Measurements from ENCODE around the gene RRBP1. TPM values are rescaled to one million over a fixed set of nuclear protein-coding genes. Genes with fewer than 3 reads are reported as not detected.

Gene RRBP1
- total RNA-seq, 1 donor from 2014 or later: 79.8 TPM

- Histone ChIP-seq H3K4me3 (no peak overlapping the region), H3K4me1 (no peaks in the 10 kb centered on the region), H3K27me3 (no peaks in the 10 kb centered on the region), H3K9me3 (no peaks in the 10 kb centered on the region), H3K36me3 (no peaks in the 10 kb centered on the region), H3K27ac (no peak overlapping the region)
- no peak for TF ChIP-seq POLR2AphosphoS5 (IDR thresholded peaks at IDR 0.05; ENCODE audit: insufficient read depth in 1 of 2, low read depth in 1 of 2)
- TF ChIP-seq CTCF (IDR thresholded peaks at IDR 0.05): no peak
- TF ChIP-seq POLR2A (IDR thresholded peaks at IDR 0.05): no peak
- DNase-seq (ENCODE audit: extremely low spot score in 2 of 2): no peak
- intact Hi-C loops (cut with DNase I): no loop called here
Observed at GRCh38 chr20:17721802-17722486, 39.9 kb upstream of the RRBP1 start.

- H3K27ac ChIP-seq: no peak overlapping the region
Observed at GRCh38 chr20:17720755-17721154, 38.7 kb upstream of the RRBP1 start.

GRCh38 chr20:17716331-17716730 lies 34.3 kb upstream of the RRBP1 start:
- H3K27ac ChIP-seq: no peak overlapping the region
- H3K27me3 ChIP-seq: no peaks in the 10 kb centered on the region
- TF ChIP-seq POLR2A (IDR thresholded peaks at IDR 0.05) (no peak), POLR2AphosphoS5 (IDR thresholded peaks at IDR 0.05; ENCODE audit: insufficient read depth in 1 of 2, low read depth in 1 of 2) (no peak), CTCF (IDR thresholded peaks at IDR 0.05) (no peak)
- intact Hi-C loops (cut with DNase I): no loop called here
- peaks cover 4% of the 10 kb centered on the region for H3K4me1 ChIP-seq
- no peak for DNase-seq (ENCODE audit: extremely low spot score in 2 of 2)
- no peaks in the 10 kb centered on the region for H3K9me3 ChIP-seq
- H3K36me3 ChIP-seq: no peaks in the 10 kb centered on the region
- H3K4me3 ChIP-seq: no peak overlapping the region

More at GRCh38 chr20:17720755-17721154, 38.7 kb upstream of the RRBP1 start:
- TF ChIP-seq POLR2A (IDR thresholded peaks at IDR 0.05) (no peak), POLR2AphosphoS5 (IDR thresholded peaks at IDR 0.05; ENCODE audit: insufficient read depth in 1 of 2, low read depth in 1 of 2) (no peak), CTCF (IDR thresholded peaks at IDR 0.05) (no peak)
- Histone ChIP-seq H3K27me3 (no peaks in the 10 kb centered on the region), H3K4me1 (no peaks in the 10 kb centered on the region), H3K9me3 (no peaks in the 10 kb centered on the region), H3K36me3 (no peaks in the 10 kb centered on the region), H3K4me3 (no peak overlapping the region)
- intact Hi-C loops (cut with DNase I): no loop called here
- DNase-seq (ENCODE audit: extremely low spot score in 2 of 2): no peak

- Histone ChIP-seq H3K27ac (no peak overlapping the region), H3K4me3 (no peak overlapping the region), H3K27me3 (no peaks in the 10 kb centered on the region), H3K4me1 (peaks cover 17% of the 10 kb centered on the region), H3K9me3 (no peaks in the 10 kb centered on the region), H3K36me3 (no peaks in the 10 kb centered on the region)
- intact Hi-C loops (cut with DNase I): no loop called here
- DNase-seq (ENCODE audit: extremely low spot score in 2 of 2): no peak
- TF ChIP-seq CTCF (IDR thresholded peaks at IDR 0.05) (no peak), POLR2AphosphoS5 (IDR thresholded peaks at IDR 0.05; ENCODE audit: insufficient read depth in 1 of 2, low read depth in 1 of 2) (no peak), POLR2A (IDR thresholded peaks at IDR 0.05) (no peak)
Observed at GRCh38 chr20:17715075-17715474, 33.0 kb upstream of the RRBP1 start.

- intact Hi-C loops (cut with DNase I): no loop called here
- no peak for TF ChIP-seq CTCF (IDR thresholded peaks at IDR 0.05)
- no peak for DNase-seq (ENCODE audit: extremely low spot score in 2 of 2)
Observed at GRCh38 chr20:17714597-17714996, 32.6 kb upstream of the RRBP1 start.

More at GRCh38 chr20:17714597-17714996, 32.6 kb upstream of the RRBP1 start:
- H3K4me1 ChIP-seq: peaks cover 21% of the 10 kb centered on the region
- H3K27ac ChIP-seq: no peak overlapping the region
- no peaks in the 10 kb centered on the region for H3K27me3 ChIP-seq
- H3K36me3 ChIP-seq: no peaks in the 10 kb centered on the region
- H3K9me3 ChIP-seq: no peaks in the 10 kb centered on the region
- no peak overlapping the region for H3K4me3 ChIP-seq

Data from vagina (tissue), 2 donors.